Upper lobe of right lung (tissue), 1 donor: ENCODE data around the gene LDAH. TPM values are rescaled to one million over a fixed set of nuclear protein-coding genes. Genes with fewer than 3 reads are reported as not detected.

Experiments
- ATAC-seq: fragments of 200-7000 bp; cut with Tn5 transposase; one replicate; pipeline ENCODE4 v1.9.1; 2020; ENCODE audit warnings: mild to moderate bottlenecking, moderate library complexity
- DNase-seq: peaks from one replicate; pipeline ENCODE4 v3.0.0-alpha.2; 2020
- H3K27ac ChIP-seq: fragments of 200-600 bp; one replicate; pipeline ENCODE4 v1.8.0; 2022
- H3K27me3 ChIP-seq: fragments of 200-600 bp; one replicate; pipeline ENCODE4 v1.8.0; 2022; ENCODE audit warnings: mild to moderate bottlenecking
- H3K36me3 ChIP-seq: fragments of 200-600 bp; one replicate; pipeline ENCODE4 v1.8.0; 2022
- H3K4me1 ChIP-seq: fragments of 200-600 bp; one replicate; pipeline ENCODE4 v1.8.0; 2022
- H3K4me3 ChIP-seq: fragments of 200-600 bp; one replicate; pipeline ENCODE4 v1.8.0; 2022; ENCODE audit warnings: mild to moderate bottlenecking
- H3K9me3 ChIP-seq: fragments of 200-600 bp; one replicate; pipeline ENCODE4 v1.8.0; 2022
- intact Hi-C: fragments of 100-400 bp; cut with DNase I; formaldehyde crosslinking; loops from one replicate; pipeline ENCODE4 v1.11.0; 2022
- total RNA-seq: library from RNA; stranded (reverse); fragmentation: NEBNext Ultra II Directional; extraction: Animal tissue kit (Norgen Biotek cat#: 25700); gene quantifications from one replicate; pipeline ENCODE4 v1.2.1, GENCODE V29; 2021
- TF ChIP-seq, protein P1 (sequence below): fragments of 200-600 bp; IDR thresholded peaks from one replicate; pipeline ENCODE4 v1.8.0; 2022; ENCODE audit warnings: antibody characterized with exemption
- donor health status: DM: no; HTN: yes; CAD: no; lungs with severe emphysema.

Gene LDAH
- total RNA-seq, 1 donor from 2014 or later = 17.9 TPM

DNA sequence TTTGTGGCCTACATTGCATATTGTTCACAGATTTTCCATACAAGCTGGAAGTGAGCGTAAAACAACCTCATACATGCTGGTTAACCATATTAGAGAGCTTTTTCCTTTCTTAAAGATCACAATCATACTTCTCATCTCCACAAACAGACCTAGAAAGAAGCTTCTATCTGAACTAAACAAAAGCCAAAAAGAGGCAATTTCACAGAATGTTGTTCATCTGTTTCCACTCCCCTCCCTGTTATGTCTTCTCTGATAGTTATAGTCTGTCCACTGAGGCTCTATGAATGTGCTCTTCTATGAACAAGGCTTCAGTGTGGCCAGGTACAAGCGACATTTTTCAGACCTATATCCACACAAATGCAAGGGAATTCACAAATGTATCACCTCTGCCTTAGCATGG is 63.4 kb downstream of the LDAH start:
- Histone ChIP-seq H3K4me3 (no peak overlapping the region), H3K36me3 (no peaks in the 10 kb centered on the region), H3K9me3 (no peaks in the 10 kb centered on the region), H3K27me3 (no peaks in the 10 kb centered on the region), H3K27ac (no peak overlapping the region), H3K4me1 (no peaks in the 10 kb centered on the region)
- TF ChIP-seq, protein P1, sequence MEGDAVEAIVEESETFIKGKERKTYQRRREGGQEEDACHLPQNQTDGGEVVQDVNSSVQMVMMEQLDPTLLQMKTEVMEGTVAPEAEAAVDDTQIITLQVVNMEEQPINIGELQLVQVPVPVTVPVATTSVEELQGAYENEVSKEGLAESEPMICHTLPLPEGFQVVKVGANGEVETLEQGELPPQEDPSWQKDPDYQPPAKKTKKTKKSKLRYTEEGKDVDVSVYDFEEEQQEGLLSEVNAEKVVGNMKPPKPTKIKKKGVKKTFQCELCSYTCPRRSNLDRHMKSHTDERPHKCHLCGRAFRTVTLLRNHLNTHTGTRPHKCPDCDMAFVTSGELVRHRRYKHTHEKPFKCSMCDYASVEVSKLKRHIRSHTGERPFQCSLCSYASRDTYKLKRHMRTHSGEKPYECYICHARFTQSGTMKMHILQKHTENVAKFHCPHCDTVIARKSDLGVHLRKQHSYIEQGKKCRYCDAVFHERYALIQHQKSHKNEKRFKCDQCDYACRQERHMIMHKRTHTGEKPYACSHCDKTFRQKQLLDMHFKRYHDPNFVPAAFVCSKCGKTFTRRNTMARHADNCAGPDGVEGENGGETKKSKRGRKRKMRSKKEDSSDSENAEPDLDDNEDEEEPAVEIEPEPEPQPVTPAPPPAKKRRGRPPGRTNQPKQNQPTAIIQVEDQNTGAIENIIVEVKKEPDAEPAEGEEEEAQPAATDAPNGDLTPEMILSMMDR = no peak
- DNase-seq (no peak), ATAC-seq (no peak)
- intact Hi-C loops = no loop called here

DNA sequence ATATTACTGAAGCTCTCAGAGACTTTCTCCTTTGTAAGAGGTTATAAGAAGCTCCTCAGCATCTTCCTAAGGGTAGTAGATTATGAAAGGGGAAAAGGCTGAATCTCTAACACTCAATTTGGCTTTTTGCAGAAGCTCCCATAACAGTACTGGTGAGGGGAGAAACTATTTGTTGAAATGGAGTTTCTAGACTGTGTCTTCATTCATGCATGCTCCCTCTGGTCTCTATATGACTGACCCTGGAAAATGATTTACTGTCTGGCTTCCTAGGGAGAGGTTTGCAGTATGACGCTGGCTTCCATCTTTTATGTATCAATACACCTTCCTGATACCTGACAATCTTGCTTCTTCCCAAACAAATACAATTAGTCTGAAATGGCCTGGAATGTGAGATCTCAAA is 63.9 kb downstream of the LDAH start:
- H3K4me3 ChIP-seq = no peak overlapping the region
- DNase-seq (no peak), ATAC-seq (no peak)
- no peak overlapping the region for H3K27ac ChIP-seq
- intact Hi-C loops = no loop called here
- TF ChIP-seq, protein P1 = no peak
- H3K4me1 ChIP-seq = no peaks in the 10 kb centered on the region
- no peaks in the 10 kb centered on the region for H3K27me3 ChIP-seq
- H3K36me3 ChIP-seq = no peaks in the 10 kb centered on the region
- H3K9me3 ChIP-seq = no peaks in the 10 kb centered on the region

DNA sequence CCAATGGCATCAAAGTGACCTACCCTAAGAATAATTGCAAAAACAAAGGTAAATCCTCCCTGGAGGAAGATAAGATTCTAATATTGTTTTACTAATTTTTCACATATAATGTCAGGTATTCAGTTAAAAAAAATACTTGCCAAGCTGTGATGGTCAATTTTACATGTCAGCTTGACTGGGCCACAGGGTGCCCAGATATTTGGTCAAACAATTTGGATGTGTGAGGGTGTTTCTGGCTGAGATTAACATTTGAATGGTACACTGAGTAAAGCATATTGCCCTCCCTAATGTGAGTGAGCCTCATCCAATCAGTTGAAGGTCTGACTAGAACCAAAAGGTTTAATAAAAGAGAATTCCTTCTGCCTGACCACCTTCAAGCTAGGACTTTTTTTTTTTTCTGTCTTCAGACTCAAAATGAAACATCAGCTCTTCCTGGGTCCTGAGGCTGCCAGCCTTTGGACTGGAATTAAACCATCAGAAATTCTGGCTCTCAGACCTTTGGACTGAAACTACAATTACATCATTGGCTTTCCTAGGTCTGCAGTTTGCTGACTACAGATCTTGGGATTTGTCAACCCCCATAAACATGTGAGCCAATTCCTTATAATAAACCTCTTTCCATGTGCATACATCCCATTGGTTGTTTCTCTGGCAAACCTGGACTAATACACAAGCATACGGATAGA is 65.4 kb downstream of the LDAH start:
- H3K27ac ChIP-seq = no peak overlapping the region
- DNase-seq (no peak), ATAC-seq (no peak)
- no peaks in the 10 kb centered on the region for H3K36me3 ChIP-seq
- H3K27me3 ChIP-seq = no peaks in the 10 kb centered on the region
- H3K4me1 ChIP-seq = no peaks in the 10 kb centered on the region
- H3K4me3 ChIP-seq = no peak overlapping the region
- TF ChIP-seq, protein P1 = no peak
- intact Hi-C loops = no loop called here
- H3K9me3 ChIP-seq = no peaks in the 10 kb centered on the region

DNA sequence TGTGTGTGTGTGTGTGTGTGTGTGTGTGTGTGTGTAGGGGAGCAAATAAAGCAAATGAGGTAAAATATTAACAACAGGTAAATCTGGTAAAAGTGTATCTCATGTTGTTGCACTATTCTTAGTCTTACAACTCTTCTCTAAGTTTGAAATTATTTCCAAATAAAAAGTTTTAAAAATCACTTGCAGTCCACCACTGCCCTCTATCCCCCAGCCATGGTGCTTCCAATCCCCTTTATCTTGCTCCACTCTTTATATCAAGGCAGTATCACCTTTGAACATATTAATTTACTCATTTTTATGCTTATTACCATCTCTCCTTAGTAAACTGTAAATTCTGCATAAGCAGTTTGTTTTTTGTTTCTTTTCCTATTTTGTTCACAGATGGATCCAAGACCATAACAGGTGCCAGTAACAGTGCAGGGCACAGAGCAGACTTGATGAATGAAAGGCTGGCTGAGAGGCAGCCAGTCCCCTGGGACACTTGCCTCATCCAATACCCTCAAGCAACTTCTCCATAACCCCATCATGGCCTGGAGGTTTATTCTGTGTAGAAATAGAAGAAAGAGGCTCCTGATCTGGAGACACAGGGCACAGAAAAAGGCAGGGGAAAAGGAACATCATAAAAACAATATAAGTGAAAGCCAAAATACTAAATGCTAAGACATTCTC is 67.6 kb downstream of the LDAH start:
- Histone ChIP-seq H3K36me3 (no peaks in the 10 kb centered on the region), H3K27ac (no peak overlapping the region), H3K9me3 (no peaks in the 10 kb centered on the region), H3K4me3 (no peak overlapping the region), H3K27me3 (no peaks in the 10 kb centered on the region), H3K4me1 (no peaks in the 10 kb centered on the region)
- intact Hi-C loops = no loop called here
- TF ChIP-seq, protein P1 = peak; percentile 24
- ATAC-seq (no peak), DNase-seq (no peak)

DNA sequence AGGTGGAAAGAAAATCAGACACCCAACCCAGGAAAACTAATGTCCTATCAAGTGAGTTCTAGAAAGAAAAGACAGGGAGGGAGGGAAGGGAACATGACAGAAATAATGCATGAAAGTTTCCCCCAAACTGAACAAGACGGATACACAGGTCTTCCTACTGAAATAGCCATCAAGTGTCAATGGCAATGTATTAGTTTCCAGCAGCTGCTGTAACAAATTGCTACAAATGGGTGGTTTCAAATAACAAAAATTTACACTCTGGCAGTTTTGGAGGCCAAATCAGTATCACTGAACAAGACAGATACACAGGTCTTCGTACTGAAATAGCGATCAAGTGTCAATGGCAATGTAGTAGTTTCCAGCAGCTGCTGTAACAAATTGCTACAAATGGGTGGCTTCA is 70.6 kb downstream of the LDAH start:
- DNase-seq = no peak
- Histone ChIP-seq H3K36me3 (no peaks in the 10 kb centered on the region), H3K9me3 (no peaks in the 10 kb centered on the region), H3K4me1 (no peaks in the 10 kb centered on the region), H3K4me3 (no peak overlapping the region), H3K27ac (no peak overlapping the region), H3K27me3 (no peaks in the 10 kb centered on the region)
- TF ChIP-seq, protein P1 = no peak
- intact Hi-C loops = no loop called here
- ATAC-seq = no peak
